Chondrocyte (in vitro differentiated cells): ENCODE data around the gene CHST11. TPM values are rescaled to one million over a fixed set of nuclear protein-coding genes. Genes with fewer than 3 reads are reported as not detected.

Experiments used
- DNase-seq: peaks from one replicate; pipeline ENCODE4 v3.0.0; 2021; ENCODE audit warnings: mixed read lengths, low spot score
- H3K27ac Mint-ChIP-seq: one replicate; pipeline ENCODE4 v1.8.0; 2021; ENCODE audit warnings: mild to moderate bottlenecking, moderate library complexity, mixed read lengths; ENCODE audit not compliant: unreplicated experiment
- H3K27me3 Mint-ChIP-seq: 2 replicates; pipeline ENCODE4 v1.8.0; 2021; ENCODE audit warnings: low read depth, mixed read lengths
- H3K36me3 Mint-ChIP-seq: 2 replicates; pipeline ENCODE4 v1.8.0; 2021; ENCODE audit warnings: low read depth, mixed read lengths
- H3K4me1 Mint-ChIP-seq: 2 replicates; pipeline ENCODE4 v1.8.0; 2021; ENCODE audit warnings: low read depth, mild to moderate bottlenecking, mixed read lengths
- H3K4me3 Mint-ChIP-seq: one replicate; pipeline ENCODE4 v1.8.0; 2021; ENCODE audit warnings: mild to moderate bottlenecking, moderate library complexity, mixed read lengths; ENCODE audit not compliant: unreplicated experiment
- H3K9me3 Mint-ChIP-seq: 2 replicates; pipeline ENCODE4 v1.8.0; 2021; ENCODE audit warnings: low read depth, mixed read lengths
- total RNA-seq: library from RNA; stranded (reverse); gene quantifications from 3 replicates; pipeline ENCODE4 v1.2.1, GENCODE V29; 2021
- TF ChIP-seq, protein P1 (sequence below): fragments of 200-600 bp; sonication (generic); IDR thresholded peaks from 2 replicates; pipeline ENCODE4 v1.5.0; 2021; ENCODE audit warnings: antibody characterized with exemption, mild to moderate bottlenecking, moderate library complexity

The CHST11 gene
- total RNA-seq, 1 donor from 2014 or later = 6.2 TPM

DNA sequence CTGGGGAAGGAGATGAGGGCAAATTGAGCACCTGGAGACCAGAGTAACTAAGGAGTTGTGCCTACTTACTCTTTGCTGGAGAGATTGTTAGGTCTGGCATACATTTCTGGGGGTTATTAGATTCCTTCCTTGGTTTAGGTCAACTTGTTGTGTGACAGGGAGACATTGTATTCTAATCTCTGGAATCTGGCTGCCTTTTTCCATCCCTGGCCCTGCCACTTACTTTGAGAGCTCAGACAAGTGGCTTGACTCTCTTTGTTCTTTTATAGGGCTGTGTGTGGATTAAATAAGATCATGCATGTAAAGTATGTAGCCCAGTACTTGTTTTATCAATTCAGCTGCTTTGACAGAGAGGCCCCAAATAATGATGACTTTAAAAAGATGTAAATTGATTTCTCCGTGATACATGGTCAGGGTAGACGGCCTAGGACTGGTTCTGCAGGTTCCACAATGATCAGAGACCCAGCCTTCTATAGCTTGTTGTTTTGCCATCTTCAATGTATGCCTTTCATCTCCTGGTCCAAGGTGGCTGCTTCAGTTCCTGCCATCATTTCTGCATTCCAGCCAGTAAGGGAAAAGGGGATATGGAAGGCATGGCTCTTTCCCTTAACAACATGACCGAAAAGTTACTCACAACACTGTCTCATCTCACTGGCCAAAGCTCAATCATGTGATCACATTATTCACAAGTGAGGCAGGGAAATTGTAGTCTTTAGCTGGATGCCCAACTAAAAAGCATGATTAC lies 72.6 kb downstream of the CHST11 start:
- Mint-ChIP-seq H3K4me1 (peaks cover 9% of the 10 kb centered on the region), H3K4me3 (no peak overlapping the region), H3K27ac (no peak overlapping the region), H3K36me3 (peaks cover 1% of the 10 kb centered on the region), H3K27me3 (no peaks in the 10 kb centered on the region), H3K9me3 (no peaks in the 10 kb centered on the region)
- TF ChIP-seq, protein P1, sequence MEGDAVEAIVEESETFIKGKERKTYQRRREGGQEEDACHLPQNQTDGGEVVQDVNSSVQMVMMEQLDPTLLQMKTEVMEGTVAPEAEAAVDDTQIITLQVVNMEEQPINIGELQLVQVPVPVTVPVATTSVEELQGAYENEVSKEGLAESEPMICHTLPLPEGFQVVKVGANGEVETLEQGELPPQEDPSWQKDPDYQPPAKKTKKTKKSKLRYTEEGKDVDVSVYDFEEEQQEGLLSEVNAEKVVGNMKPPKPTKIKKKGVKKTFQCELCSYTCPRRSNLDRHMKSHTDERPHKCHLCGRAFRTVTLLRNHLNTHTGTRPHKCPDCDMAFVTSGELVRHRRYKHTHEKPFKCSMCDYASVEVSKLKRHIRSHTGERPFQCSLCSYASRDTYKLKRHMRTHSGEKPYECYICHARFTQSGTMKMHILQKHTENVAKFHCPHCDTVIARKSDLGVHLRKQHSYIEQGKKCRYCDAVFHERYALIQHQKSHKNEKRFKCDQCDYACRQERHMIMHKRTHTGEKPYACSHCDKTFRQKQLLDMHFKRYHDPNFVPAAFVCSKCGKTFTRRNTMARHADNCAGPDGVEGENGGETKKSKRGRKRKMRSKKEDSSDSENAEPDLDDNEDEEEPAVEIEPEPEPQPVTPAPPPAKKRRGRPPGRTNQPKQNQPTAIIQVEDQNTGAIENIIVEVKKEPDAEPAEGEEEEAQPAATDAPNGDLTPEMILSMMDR = no peak
- no peak for DNase-seq

DNA sequence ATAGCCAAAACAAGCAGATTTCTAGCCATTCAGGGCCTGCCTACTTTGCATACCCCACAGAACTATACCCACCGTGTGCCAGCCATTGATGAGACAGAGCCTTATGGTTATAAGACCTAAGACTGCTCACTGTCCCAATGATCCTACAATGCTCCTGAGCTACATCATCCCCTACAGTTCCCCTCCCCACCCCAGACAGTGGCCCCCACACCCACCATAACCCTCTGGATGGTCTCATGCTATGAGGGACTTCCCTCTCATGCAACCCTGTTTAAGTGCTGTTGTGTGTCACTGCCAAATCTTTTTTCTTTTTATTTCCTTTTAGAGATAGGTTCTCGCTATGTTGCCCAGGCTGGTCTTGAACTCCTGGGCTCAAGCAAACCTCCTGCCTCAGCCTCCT lies 75.9 kb downstream of the CHST11 start:
- no peak overlapping the region for H3K27ac Mint-ChIP-seq
- H3K9me3 Mint-ChIP-seq = no peaks in the 10 kb centered on the region
- H3K36me3 Mint-ChIP-seq = peaks cover under 1% of the 10 kb centered on the region
- no peaks in the 10 kb centered on the region for H3K27me3 Mint-ChIP-seq
- no peak overlapping the region for H3K4me3 Mint-ChIP-seq
- H3K4me1 Mint-ChIP-seq = peaks cover 11% of the 10 kb centered on the region
- TF ChIP-seq, protein P1 = no peak
- DNase-seq = no peak

DNA sequence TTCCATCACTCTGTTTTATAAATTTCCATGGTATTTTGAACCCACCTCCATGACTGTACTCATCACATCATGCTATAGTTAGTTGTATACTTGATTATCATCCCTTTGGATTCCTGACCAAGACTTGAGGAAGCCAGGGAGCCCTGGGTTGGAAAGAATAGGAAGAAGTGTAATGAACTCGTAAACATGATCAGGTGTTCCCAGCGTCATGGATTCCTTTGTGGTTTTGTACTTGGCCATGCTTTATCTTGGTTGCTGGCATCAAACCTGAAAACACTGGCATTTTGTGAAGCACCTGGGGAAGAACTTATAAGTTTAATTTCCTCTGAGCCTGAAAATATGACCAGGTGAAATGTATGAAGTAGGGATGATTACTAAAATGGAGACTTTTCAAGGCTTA lies 76.4 kb downstream of the CHST11 start:
- H3K27me3 Mint-ChIP-seq = no peaks in the 10 kb centered on the region
- no peaks in the 10 kb centered on the region for H3K9me3 Mint-ChIP-seq
- no peak for DNase-seq
- H3K4me3 Mint-ChIP-seq = no peak overlapping the region
- TF ChIP-seq, protein P1 = no peak
- H3K4me1 Mint-ChIP-seq = peaks cover 11% of the 10 kb centered on the region
- H3K27ac Mint-ChIP-seq = no peak overlapping the region
- no peaks in the 10 kb centered on the region for H3K36me3 Mint-ChIP-seq

DNA sequence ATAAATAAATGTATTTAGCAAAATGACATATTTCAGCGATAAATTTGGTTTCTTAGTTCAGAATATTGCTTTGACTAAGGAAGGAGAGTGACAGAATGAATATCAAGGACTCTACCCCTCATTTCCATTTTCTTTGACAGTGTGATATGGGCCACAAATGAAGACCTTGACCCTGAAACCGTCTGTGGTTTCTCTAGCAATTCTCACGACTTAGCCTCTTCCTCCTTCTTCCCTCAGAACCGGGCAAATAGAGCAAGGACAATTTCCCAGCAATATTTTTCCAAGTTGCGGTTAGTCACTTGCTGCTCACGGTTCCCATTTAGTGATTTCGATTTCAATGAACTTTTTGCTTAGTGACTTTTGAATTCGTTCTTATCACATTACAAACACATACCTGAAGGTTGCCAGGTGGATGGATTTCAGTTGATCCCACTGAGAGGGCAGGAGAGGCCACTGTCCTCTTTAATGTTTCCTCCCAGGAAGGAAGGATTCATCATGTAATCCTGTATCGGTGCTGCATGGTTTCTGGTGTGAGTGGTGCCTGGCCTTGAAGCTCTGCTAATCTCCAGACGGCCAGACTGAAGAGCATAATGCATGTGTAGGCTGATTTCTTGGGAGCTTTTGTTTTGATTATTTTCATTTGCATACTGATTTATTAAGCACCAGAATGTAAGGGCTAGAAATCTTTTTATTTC lies 77.6 kb downstream of the CHST11 start:
- no peaks in the 10 kb centered on the region for H3K36me3 Mint-ChIP-seq
- TF ChIP-seq, protein P1 = no peak
- peaks cover 11% of the 10 kb centered on the region for H3K4me1 Mint-ChIP-seq
- no peak overlapping the region for H3K27ac Mint-ChIP-seq
- no peaks in the 10 kb centered on the region for H3K9me3 Mint-ChIP-seq
- H3K4me3 Mint-ChIP-seq = no peak overlapping the region
- no peak for DNase-seq
- H3K27me3 Mint-ChIP-seq = no peaks in the 10 kb centered on the region

DNA sequence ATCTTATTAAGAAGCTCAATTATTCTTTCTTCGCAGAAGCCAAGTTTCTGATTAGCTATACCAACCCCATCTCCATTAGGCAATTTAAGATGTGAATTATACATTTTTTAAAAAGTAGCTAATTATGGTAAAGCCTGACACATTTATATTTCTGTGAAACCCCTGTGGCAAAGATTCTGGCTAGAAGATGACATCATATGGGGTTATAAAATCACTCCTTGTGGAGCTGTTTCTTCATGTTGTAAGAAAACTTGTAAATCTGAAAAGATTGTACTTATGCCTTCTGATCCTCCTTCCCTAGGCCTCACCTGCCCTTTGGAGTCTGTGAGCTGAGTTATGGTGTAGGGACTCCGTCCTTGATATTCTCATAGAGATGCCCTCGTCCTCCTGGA lies 78.1 kb downstream of the CHST11 start:
- H3K27ac Mint-ChIP-seq = no peak overlapping the region
- DNase-seq = no peak
- TF ChIP-seq, protein P1 = no peak
- H3K9me3 Mint-ChIP-seq = no peaks in the 10 kb centered on the region
- H3K4me1 Mint-ChIP-seq = peaks cover 11% of the 10 kb centered on the region
- H3K4me3 Mint-ChIP-seq = no peak overlapping the region
- no peaks in the 10 kb centered on the region for H3K27me3 Mint-ChIP-seq
- H3K36me3 Mint-ChIP-seq = no peaks in the 10 kb centered on the region
